Kidney epithelial cell (primary cell): ENCODE measurements around the gene PID1. TPM values are rescaled to one million over a fixed set of nuclear protein-coding genes. Genes with fewer than 3 reads are reported as not detected.

Experiments
- DNase-seq: peaks from one replicate; pipeline ENCODE4 v3.0.0-alpha.2; 2010; ENCODE audit warnings: low read depth
- H3K27me3 ChIP-seq: 2 replicates; pipeline ENCODE4 v1.6.0; 2011; ENCODE audit warnings: low read length; ENCODE audit not compliant: control insufficient read depth, insufficient read depth
- H3K36me3 ChIP-seq: 2 replicates; pipeline ENCODE4 v1.5.1; 2011; ENCODE audit warnings: low read length; ENCODE audit not compliant: control insufficient read depth, insufficient read depth
- H3K4me3 ChIP-seq: 2 replicates; pipeline ENCODE4 v1.5.1; 2011; ENCODE audit warnings: low read depth, mild to moderate bottlenecking, control low read depth, low read length
- total RNA-seq: library from RNA; depleted of rRNA; stranded (reverse); fragments of >200 nt; gene quantifications from 2 replicates; pipeline ENCODE4 v1.2.3, GENCODE V29; 2015
- TF ChIP-seq, protein P1 (sequence below): IDR thresholded peaks from 2 replicates; pipeline ENCODE4 v1.5.1; 2011; ENCODE audit warnings: mild to moderate bottlenecking, moderate library complexity, low read length, control low read depth, inconsistent platforms; ENCODE audit not compliant: insufficient read depth, poor library complexity, severe bottlenecking

The PID1 gene
- total RNA-seq, 1 donor from 2014 or later = 0.21 TPM

DNA sequence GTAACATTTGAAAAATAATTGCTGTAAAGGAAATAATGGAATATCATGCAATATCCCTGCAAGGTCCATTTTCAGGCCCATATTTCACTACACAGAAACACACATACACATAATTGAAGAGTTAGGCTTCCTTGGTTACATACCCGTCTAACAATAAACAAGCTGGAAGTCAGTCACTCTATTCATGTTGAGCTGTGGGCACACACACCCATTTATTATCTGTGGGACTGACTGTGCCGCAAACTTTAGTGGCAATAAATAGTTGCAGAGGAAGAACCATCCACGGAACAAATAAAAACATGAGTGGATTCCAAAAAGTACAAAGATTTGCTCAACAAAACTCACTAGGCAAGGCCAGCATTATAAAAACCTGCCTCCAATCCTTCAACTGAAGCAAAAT, 24.8 kb downstream of the PID1 start:
- H3K27me3 ChIP-seq = no peaks in the 10 kb centered on the region
- no peak for DNase-seq
- TF ChIP-seq, protein P1, sequence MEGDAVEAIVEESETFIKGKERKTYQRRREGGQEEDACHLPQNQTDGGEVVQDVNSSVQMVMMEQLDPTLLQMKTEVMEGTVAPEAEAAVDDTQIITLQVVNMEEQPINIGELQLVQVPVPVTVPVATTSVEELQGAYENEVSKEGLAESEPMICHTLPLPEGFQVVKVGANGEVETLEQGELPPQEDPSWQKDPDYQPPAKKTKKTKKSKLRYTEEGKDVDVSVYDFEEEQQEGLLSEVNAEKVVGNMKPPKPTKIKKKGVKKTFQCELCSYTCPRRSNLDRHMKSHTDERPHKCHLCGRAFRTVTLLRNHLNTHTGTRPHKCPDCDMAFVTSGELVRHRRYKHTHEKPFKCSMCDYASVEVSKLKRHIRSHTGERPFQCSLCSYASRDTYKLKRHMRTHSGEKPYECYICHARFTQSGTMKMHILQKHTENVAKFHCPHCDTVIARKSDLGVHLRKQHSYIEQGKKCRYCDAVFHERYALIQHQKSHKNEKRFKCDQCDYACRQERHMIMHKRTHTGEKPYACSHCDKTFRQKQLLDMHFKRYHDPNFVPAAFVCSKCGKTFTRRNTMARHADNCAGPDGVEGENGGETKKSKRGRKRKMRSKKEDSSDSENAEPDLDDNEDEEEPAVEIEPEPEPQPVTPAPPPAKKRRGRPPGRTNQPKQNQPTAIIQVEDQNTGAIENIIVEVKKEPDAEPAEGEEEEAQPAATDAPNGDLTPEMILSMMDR = no peak
- H3K4me3 ChIP-seq = no peak overlapping the region
- H3K36me3 ChIP-seq = no peaks in the 10 kb centered on the region

DNA sequence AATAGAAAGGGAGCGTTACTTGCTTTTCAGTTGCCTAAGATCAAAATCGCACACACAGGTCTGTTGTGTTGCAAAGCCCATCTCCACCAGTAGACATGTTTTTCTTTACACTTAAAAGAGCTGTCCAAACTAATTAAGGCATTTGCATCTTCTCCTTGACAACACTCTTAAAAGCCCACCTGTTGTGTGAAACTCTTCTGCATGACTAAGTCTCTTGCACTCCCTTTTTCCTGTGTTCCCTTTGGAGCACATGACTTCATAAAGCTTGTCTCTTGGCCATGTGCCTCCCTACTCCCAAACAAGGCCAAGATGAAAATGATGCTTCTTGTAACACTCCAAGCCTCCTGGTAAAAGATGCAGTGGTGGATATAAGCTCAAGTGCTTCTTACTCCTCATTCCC, 26.1 kb downstream of the PID1 start:
- DNase-seq = no peak
- no peaks in the 10 kb centered on the region for H3K27me3 ChIP-seq
- no peak overlapping the region for H3K4me3 ChIP-seq
- TF ChIP-seq, protein P1 = no peak
- H3K36me3 ChIP-seq = no peaks in the 10 kb centered on the region

DNA sequence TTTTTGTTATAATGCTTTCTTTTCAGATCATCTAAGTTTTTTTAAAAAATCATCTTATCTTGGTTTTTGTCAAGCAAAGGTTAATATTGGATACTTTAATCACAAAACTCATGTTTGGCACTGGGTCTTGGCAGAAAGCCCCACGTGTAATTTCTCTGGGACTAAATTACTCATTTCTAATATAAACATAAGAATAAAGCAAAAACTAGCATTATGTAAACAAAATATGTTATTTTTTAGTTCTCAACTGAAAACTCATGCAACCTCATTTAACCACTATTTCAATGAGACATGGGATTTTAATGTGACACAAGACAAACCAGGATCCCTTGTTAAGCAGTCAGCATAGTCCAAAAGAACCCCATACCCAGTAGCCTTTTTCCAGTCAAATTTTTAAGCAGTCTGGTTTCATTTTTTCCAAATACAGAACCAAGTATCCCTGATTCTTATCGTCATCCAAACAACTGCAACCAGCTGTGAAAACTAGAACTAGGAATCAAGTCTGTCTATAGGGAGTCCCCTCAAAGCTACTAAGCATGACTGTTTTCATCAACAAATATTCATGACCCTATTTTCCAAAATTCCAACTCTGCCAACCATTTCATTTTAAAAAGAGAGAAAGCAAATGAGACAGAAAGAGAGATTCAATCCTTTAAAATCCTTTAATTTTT, 27.1 kb downstream of the PID1 start:
- TF ChIP-seq, protein P1 = no peak
- DNase-seq = no peak
- Histone ChIP-seq H3K4me3 (no peak overlapping the region), H3K36me3 (no peaks in the 10 kb centered on the region), H3K27me3 (no peaks in the 10 kb centered on the region)

DNA sequence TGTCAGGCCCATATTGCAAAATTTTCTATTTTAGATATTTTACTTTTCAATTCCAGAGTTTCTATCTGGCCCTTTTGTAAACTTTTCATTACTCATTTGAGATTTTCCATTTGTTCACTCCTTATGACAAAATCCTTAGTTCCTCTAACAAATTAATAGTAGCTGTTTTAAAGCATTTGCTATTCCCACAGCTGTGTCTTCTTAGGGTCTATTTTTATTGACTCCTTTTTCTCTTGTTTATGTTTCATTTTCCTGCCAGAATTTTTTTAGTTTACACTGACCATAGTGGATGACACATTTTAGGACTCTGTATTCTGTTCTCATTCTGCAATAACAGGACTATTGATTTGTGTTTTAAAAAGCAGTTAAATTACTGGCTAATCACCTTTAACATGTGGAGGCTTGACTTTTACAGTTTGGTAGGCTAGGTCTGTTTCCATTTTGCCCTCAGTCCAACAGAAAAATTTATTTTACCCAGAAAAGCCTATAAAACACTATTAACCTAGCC, 30.0 kb downstream of the PID1 start:
- TF ChIP-seq, protein P1 = no peak
- H3K36me3 ChIP-seq = no peaks in the 10 kb centered on the region
- no peaks in the 10 kb centered on the region for H3K27me3 ChIP-seq
- no peak overlapping the region for H3K4me3 ChIP-seq
- no peak for DNase-seq

DNA sequence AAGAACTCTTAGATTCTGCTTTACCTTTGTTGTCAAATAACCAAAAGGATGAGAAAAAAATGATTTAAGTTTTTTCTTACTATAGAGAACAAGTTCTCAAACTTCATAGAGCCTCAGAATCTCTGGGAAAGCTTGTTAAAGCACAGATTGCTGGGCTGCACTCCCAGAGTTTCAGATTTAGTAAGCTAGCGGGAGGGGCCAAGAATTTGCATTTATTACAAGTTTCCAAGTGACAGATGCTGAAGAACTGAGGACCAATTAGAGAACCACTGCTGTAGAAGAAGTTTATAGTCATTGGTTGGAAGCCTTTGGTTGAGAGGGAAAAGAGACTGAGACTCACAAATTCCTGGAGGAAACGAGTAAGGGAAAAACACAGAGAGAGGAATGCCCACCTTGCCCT, 32.1 kb downstream of the PID1 start:
- H3K36me3 ChIP-seq = no peaks in the 10 kb centered on the region
- no peaks in the 10 kb centered on the region for H3K27me3 ChIP-seq
- no peak for DNase-seq
- TF ChIP-seq, protein P1 = no peak
- H3K4me3 ChIP-seq = no peak overlapping the region

DNA sequence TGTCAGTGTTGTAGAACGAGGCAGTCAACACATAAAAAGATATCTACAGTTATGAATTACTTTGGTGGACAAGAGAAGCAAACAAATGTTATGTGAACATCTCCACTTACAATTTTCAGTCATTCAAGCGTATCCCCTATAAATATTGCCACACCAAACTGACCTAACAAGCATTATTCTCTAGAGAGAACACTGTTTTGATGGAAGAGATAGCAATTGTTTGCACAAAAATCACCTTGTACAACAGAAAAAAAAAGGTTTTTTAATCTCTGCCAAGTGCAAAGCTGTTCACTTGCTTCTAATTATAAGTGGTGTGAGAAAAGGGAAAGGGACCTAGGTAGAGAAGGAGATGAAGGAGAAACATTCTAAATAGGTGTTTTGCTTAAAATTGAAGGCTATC, 33.8 kb downstream of the PID1 start:
- Histone ChIP-seq H3K4me3 (no peak overlapping the region), H3K36me3 (no peaks in the 10 kb centered on the region), H3K27me3 (no peaks in the 10 kb centered on the region)
- TF ChIP-seq, protein P1 = no peak
- no peak for DNase-seq
